ENCODE data around the gene CHCHD6.
A peak's percentile ranks its signal among the peaks of the same experiment; 100 is the strongest.

The CHCHD6 gene

DNA sequence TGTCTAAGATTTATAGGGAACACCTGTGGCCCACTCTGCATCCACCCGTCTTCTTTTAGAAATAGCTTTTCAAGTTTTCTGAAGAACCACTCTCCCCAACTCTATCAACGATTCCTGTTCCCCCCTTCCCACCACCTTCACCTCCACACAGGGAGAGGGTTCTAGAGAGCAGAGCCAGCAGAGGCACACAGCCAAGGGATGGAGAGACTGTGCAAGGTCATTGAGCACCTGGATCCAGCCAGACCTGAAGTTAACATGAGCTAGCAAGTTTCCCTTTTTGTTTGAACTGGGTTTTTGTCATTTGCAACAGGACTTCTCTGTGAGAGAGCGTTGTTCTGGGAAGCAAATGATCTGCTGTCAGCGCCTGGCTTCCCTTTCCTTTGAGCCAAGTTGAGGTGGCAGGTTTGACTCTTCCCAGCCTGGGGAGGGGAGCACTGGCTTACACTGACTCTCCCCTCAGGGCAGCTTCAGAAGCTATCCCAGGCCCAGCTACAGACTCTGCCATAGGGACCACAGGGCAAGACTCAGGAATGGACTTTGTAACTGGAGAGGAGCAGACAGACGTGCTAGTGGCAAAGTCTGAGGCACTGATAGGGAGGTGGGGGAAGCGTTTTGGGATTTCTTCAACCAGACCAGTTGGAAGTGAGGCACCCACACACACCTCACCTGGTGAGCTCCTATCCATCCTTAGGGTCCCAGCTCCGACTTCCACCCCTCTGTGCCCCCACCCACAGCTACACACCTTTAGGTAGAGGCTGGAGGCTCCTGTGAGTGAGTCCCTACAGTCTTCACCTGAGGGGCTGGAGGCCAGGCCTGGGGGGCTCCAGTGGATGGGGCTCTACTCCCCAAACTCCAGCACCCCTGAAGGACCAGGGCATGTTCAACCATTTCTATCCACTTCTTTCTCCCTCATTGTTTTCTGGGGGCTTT lies 259.5 kb downstream of the CHCHD6 start:
- no peak for DNase-seq

DNA sequence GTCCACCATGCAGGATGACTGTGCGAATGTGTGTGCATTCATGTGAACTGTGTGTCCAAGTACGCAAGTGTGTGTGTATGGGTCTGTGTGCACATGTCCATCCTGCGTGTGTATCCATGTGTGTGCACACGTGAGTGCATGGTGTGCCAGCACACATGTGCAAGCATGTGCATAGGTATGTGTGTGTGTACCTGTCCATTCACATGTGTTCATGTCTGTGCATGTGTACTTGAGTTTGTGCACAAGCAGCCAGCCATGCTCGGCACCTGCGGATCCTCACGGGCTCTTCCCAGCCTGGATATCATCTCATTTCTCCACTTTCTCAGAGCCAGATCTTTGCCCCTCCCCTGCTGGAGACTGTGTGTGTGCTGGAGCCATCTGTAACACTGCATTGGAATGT lies 260.2 kb downstream of the CHCHD6 start:
- DNase-seq: no peak

DNA sequence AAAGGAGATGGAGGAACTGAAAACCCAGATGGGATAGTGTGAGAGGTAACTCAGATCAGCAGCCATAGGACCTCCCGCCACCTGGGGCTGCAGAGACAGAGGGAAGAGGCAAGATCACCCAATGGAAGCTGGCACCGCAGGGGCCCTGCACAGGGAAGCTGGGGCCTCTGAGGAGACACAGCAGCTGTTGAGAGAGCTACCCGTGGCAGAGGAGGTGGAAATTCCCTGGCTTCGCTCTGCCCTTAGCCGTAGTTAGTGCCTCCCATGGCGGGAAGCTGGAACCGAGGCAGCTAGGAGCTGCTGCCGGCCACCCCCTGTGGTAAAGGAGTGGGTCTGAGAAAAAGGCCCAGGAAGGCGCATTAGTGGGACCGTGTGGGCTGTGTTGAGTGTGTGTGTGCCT lies 260.9 kb downstream of the CHCHD6 start:
- no peak for DNase-seq

DNA sequence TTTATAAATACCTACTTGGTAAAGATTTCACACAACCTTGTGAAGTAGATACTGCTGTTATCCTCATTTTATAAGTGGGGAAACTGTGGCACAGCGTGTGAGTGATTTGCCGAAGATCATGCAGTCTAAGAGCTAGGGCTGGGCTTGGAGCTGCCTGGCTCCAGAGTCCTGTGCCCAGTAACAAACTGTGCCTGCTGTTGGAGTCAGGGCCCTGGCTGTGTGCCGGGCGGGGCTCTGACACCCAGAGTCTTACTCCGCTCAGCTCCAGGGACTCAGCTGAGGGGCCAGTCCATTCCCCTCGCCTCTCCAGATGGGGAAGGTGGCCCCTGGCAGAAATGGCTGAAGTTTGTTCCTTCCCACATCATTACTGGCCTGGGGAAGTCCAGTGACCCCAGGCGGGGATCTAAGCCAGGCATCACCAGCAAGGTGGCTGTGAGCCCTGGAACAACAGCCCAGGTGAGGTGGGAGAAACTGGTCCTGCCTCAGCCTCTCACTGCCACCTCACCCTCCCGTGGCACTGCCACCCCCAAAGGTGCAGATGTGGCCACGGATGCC lies 261.6 kb downstream of the CHCHD6 start:
- no peak for DNase-seq

DNA sequence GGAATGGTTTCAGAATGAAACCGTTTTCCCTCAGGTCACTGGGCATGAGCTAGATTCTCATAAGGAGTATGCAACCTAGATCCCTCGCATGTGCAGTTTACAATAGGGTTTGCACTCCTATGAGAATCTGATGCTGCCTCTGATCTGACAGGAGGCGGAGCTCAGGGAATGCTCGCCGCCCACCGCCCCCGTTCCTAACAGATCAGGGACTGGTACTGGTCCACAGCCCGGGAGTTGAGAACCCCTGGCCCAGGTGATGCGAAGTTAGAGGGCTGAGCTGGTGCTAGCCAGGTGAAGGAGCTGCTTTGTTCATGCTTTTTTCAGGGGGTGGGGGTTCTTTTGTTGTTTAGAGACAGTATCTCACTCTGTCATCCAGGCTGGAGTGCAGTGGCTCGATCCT lies 263.3 kb downstream of the CHCHD6 start:
- no peak for DNase-seq

DNA sequence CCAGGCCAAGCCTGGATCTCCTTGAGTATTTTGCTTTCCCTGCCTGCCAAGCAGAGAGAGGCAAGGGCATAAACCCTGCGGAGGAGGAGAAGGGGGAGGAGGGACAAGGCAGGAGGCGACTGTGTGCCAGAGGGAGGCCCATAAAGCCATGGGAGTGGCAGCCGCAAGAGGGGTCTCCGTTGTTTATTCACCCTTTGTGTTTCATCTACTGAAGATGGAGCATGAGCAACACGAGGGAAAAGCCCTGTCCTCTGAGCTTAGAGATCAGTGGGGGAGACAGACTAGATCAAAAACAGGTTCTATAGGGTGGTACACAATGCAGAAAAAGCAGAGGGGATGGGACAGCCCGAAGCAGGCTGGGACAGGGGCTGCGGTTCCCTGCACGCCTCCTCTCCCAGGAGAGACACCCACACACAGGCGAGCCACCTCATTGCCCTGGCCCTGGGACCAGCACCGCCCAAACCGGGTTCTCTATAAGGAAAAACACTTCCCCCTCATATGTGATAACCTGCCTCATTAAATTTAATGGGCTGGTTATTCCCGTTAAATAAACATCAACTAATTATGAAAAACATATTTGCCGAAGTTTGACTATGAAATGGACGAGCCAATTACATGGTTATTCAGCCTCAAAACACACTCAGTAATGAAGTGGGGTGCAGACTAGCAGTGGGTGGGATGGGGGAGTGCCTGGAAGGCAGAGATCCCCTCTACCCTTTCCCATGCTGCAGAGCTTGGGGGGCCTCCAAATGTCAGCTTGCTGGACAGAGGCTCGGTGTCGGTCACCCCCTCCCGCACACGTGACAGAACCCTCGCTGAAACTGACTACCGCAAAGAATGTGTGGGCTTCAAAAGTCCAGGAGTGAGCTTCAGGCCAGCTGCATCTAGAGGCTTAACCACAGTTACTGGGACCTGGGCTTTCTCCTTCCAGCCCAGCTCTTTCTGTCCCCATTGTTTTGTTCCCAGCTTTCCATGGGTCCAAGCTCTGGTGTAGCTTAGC lies 264.7 kb downstream of the CHCHD6 start:
- no peak for DNase-seq

DNA sequence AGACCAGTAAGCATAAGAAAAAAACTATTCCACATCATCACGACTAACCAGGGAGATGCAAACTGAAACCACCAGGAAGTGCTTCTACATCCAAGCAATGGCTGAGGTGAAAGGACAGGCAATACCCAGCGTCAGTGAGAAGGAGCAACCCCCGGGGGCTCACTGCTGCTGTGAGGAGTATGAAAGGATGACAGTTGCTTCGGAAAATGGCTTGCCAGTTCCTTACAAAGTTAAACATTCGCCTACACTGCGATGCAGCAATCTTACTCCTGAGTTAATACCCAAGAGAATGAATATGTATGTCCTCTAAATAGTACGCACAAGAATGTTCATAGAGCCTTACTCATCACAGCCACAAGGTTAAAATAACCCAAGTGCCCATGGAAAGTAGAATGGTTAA lies 265.5 kb downstream of the CHCHD6 start:
- DNase-seq: peak; percentile 26

DNA sequence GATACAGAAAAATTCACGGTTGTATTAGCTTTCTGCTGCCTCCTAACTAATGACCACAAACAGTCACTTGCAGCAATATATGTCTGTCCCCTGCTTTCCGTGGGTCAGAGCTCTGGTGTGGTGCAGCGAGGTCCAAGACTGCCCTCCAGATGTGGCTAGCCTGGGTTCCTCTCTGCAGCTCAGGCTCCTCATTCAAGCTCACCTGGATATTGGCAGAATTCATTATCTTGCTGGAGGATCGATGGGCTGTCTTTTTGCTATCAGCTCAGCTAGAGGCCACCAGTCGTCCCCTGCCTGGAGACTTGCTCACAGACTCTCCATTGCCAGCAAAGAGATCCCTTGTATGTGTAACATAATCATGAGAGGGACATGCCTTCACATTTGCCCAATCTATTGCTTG lies 266.1 kb downstream of the CHCHD6 start:
- no peak for DNase-seq

DNA sequence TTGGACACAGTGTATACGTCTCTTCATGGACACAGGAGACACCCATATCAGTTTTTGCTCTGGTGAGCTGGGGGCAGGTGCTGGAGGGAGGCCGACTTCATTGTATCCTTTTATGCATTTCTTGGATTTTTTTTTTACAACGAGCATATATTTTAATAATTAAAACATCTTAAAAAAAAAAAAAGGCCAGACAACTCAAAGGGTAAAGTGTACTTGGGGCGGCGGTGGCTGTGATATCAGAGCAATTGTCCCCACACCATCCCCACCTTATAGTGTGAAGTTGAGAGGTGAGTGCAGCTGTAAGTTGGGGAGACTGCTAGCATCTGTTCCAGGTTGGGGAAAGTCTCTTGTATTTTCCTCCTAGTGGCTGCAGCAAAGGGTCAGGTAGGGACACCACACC lies 266.9 kb downstream of the CHCHD6 start:
- DNase-seq: no peak

DNA sequence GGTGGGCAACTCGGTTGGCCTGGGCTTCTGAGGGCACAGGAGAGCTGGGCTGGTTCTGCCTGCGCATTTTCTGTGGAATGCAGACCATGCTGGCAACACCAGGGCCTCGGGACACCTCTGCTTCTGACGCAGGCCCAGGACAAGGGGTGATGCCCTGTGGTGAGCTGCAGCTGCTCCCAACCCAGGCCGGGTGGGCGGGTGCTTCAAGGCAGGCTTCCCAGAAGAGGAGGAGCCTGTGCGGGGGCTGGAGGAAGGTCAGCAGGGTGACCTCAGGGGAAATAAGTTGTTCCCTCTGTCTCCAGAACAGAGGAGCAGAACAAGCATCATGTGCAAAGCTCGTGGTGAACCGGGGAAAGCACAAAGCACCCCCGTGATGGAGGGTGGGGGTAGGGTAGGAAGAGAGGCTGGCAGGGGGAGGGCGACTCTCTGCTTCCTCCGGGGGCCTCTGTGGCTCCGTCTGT lies 267.9 kb downstream of the CHCHD6 start:
- DNase-seq: no peak

DNA sequence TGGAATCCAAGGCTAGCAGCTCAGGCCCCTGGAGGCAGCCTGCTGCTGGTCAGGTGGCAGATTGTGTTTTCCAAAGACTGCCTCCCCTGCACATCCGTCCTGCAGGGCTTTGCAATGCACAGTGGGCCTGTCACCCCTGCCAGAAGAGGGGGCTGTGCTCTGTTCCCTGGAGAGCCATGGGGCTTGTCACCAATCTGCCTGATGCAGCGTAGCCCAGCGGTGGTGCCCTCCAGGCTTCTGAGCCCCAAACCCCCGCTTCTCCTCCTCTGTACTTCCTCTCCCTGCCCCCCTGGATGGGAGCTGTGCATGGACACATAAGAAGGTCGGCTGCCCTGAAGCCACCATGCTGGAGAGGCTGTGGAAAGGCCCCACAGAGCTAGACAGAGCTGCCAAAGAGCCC lies 268.8 kb downstream of the CHCHD6 start:
- DNase-seq: no peak

DNA sequence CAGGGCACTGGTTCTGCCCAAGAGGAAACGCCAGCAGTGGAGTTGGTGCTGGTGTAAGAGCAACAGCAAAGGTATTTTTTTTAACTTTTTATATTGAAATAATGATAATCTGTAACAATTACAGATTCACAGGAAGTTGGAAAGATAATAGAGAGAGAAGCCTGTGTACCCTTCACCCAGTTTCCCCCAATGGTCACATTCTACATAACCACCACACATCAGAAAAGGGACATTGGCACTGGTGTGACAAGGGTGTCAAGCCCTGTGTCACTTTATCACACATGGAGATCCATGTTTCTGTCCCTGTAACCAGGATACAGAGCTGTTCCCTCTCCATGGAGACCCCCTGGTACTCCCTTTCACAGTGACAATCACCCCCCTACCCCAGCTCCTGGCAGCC lies 269.8 kb downstream of the CHCHD6 start:
- DNase-seq: no peak

DNA sequence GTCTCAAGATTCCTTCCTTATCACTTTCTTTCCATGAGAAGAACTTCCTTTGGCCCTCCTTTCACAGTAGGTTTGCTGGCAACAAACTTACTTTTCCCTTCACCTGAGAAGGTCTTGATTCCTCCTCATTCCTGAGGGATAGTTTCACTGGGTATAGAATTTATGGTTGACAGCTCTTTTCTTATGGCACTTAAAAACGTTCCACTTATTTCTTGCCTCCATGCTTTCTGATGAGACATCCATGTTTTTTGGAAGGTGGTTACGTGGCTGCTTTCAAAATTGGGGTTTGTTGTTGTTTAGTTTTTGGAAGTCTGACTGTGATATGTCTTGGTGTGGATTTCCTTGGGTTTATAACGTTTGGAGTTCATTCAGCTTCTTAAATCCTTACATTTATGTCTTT lies 270.7 kb downstream of the CHCHD6 start:
- no peak for DNase-seq

DNA sequence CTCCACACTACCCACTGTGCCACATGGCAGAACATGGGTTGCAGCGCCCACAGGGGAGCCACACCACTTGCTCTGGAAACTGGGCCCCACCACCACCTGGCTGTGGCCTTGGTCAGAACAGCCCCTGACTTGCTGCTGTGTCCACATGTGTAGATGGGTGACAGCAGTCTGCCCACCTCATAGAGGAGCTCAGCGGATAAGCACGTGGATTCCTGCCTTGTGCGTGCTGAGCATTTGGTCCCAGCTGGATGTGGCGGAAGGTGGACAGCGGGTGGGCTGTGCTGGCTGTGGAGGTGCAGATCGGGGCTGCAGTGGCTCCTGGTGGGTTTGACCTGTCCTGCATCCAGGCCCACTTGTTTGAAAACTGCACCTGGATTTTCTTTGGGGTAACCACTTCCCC lies 272.9 kb downstream of the CHCHD6 start:
- DNase-seq: no peak

DNA sequence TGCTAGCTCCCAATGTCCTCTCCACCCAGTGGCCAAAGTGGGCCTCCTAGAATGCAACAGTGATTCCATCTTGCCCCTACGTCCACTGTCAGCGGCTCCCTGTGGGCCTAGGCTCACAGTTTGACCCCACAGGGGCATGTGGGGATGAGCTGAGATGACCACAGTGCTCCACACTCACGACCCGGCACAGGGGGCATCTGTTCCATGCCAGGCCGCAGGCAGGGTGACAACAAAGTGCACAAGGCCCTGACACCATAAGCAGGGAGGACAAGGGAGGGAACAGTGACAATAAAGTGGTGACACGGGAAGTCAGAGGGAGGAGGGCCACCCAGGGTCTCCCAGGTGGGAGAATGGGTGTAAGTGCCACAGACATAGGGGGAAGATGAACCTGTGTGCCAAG lies 273.8 kb downstream of the CHCHD6 start:
- no peak for DNase-seq

DNA sequence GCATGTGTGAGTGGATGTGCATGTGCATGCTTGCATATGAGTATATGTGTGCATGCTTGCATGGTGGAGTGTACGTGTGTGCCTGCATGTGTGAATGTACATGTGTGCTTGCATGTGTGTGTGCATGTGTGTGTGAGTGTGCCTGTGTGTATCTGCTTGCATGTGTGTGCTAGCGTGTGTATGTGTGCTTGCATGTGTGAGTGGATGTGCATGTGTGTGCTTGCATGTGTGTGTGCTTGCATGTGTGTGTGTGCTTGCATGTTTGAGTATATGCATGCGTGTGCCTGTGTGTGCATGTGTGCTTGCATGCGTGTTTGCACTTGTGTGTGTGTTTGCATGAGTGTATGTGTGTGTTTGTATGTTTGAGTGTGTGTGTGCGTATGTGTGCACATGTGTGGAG lies 274.3 kb downstream of the CHCHD6 start:
- DNase-seq: no peak

DNA sequence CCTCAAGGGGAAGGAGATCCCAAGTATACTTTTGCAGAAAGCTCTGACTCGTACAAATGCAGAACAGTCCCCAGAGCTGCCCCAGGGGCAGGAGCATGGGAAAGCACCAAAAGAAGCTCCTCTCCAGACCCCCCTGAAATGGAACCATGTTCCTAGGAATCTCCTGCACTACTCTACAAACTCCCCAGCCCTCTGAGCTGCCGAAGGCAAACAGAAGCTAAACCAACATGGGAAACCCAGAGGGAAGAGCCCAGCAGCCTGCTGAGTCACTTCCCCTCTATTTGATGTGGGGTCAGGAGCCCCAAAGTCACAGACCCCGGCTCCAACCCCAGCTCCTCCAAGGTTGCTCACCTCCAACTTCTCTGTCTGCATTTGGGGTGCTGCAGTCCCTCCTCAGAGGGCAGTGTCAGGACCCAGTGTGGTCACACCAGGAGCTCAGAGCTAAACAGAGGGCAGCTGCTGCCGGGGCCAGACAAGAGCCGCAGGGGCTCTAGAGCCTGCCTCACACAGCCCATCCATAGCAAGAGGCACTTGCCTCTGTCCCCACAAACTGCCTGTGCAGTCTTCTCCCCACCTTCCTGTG lies 275.1 kb downstream of the CHCHD6 start:
- DNase-seq: no peak

DNA sequence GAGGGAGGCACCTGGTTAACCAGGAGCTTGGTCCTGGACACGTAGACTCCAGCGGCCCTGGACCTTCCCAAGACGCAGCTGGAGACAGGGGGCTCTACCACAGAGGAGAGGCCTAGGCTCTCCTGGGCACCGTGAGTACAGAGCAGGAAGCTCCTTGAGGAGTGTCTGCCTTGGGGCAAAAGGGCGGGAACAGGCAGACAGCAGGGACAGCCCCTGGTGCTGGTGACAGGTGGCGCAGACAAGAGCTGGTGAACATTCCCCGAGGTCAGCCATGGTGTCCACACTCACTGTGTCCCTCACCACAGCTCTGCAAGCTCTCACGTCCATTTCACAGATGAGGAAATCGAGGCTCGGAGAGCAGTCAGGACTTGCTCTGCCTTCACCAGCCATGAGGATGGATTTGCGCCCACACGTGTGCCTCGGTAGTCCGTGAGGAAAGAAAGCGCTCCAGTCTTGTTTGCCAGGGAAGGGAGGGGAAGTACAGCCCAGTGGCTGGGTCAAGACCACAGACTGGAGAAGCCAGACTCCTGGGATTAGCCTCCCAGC lies 276.3 kb downstream of the CHCHD6 start:
- DNase-seq: no peak

DNA sequence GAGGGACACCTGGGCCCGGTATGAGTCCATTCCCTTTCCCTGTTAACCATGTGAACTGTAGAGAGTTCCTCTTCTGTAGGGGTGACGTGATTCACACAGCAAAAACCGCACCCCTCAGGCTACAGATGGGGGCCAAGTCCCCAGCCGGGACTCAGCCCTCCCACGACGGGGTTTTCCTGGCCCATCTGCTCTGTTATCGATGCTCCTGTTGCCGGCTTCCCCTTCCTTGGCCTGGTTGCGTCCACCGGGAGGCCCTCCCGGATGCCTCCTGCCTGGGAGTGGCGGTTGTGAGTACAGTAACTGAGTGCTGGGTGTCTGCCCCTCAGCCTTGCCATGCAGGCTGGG lies 278.1 kb downstream of the CHCHD6 start:
- DNase-seq: no peak

DNA sequence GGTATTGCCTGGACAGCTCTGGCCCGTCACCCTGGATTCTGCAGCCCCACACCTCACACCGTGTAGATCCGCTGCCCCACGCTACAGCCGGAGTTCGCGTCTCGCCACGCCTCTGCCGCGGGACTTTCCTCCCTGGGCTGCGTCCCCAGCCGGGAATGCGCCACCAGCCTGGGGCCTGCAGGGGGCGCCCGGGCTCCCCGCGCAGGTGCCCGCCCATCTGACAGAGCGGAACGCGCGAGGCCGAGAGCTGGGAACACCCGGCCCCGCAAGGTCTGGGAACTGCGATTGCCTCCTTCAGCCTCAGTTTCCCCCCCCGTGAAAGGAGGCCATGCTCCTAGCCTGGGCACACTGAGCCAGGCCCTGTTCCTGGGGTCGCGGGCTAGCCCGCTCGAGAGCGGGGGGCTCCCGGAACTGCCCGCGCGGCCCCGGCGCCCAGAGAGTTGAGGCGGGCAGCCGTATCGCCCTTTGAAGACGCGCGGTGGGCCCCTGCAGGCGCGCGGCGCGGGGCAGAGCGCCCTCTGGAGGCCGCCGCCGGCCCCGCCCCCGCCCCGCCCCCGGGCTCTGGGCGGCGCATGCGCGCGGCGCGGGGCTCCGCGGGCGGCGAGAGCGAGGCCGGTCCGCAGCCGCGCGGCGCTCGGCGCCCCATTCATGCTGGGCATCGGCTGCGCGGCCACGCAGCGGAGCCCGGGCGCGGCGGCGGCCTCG lies 278.6 kb downstream of the CHCHD6 start, which contains the start of gene PLXNA1:
Gene PLXNA1 (plus strand): TSS at position 645 of the 705 bp plus-strand sequence. CDS start 5,479 bp downstream, outside the sequence.
- peak; percentile 83 for DNase-seq

DNA sequence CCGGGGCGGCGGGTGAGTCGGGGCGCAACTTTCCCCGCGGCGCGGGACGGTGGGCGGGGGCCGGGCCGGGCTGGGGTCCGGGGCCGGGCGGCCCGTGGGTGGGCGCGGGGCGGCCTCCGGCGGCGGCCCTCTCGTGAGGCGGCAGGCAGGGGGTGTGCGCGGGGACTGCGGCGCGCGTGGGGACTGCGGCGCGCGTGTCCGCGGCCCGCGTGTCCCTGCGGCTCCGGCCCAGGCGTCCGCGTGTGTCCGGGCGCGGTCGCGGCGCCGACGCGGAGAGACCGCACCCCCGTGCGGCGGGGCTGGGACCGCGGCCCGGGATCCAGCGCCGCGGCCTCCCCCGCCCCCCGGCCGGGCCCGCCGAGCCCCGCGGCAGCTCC lies 279.2 kb downstream of the CHCHD6 start:
- DNase-seq: no peak
